ENCODE data around the gene SYNJ2. TPM values are rescaled to one million over a fixed set of nuclear protein-coding genes. Genes with fewer than 3 reads are reported as not detected.

Gene SYNJ2
- total RNA-seq, 1 donor from 2014 or later: 42.7 TPM

DNA sequence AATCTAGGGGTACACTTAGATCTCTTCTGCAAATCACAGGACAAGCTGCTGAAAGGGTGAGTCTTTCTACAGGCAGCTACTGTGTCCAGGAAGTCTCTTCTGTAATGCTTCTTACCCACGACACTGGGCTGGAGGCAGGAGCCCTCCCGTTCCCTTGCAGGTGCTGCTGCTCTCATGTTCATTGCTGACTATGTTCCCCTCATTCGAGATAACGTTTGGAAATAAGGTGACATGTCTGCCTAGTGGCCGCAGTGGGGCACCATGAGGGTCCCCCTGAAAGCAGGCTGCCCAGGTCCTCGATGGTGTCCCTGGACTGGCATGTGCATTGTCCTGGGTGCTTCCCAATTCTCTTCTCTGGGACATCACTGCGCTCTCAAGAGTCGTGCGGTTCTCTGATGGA is 74.7 kb downstream of the SYNJ2 start:
- H3K4me3 Mint-ChIP-seq: no peak overlapping the region
- peaks cover 7% of the 10 kb centered on the region for H3K4me1 Mint-ChIP-seq
- H3K27me3 Mint-ChIP-seq (ENCODE audit: low read depth): no peaks in the 10 kb centered on the region
- no peak for DNase-seq (ENCODE audit: low spot score in 2 of 2, unreplicated experiment in 2 of 2)
- no peak overlapping the region for H3K27ac Mint-ChIP-seq
- TF ChIP-seq, protein P1, sequence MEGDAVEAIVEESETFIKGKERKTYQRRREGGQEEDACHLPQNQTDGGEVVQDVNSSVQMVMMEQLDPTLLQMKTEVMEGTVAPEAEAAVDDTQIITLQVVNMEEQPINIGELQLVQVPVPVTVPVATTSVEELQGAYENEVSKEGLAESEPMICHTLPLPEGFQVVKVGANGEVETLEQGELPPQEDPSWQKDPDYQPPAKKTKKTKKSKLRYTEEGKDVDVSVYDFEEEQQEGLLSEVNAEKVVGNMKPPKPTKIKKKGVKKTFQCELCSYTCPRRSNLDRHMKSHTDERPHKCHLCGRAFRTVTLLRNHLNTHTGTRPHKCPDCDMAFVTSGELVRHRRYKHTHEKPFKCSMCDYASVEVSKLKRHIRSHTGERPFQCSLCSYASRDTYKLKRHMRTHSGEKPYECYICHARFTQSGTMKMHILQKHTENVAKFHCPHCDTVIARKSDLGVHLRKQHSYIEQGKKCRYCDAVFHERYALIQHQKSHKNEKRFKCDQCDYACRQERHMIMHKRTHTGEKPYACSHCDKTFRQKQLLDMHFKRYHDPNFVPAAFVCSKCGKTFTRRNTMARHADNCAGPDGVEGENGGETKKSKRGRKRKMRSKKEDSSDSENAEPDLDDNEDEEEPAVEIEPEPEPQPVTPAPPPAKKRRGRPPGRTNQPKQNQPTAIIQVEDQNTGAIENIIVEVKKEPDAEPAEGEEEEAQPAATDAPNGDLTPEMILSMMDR (IDR thresholded peaks at IDR 0.05; ENCODE audit: unreplicated experiment): no peak
- H3K9me3 Mint-ChIP-seq: no peaks in the 10 kb centered on the region
- H3K36me3 Mint-ChIP-seq: peaks cover 11% of the 10 kb centered on the region

DNA sequence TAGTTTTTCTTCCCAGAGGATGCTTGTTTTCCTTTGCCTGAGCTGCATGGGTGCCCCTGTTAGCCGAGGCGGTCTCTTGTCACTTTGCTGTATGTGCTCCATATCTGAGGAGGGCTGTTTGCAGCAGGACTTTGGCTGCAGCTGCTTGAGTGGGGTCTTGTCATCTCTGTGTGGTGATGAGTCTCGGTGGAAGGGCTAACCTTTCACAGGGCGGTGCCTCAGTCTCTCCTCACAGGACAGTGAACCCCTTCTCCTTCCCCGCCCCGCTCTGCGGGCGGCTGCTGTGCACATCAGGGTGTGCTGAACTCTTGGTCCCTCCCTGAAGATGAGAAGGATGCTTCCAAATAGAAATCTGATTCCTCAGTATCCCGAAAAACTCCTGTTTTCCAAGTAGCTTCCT is 75.1 kb downstream of the SYNJ2 start:
- Mint-ChIP-seq H3K27me3 (ENCODE audit: low read depth) (no peaks in the 10 kb centered on the region), H3K4me3 (no peak overlapping the region), H3K4me1 (peaks cover 7% of the 10 kb centered on the region), H3K36me3 (peaks cover 12% of the 10 kb centered on the region), H3K27ac (no peak overlapping the region), H3K9me3 (no peaks in the 10 kb centered on the region)
- DNase-seq (ENCODE audit: low spot score in 2 of 2, unreplicated experiment in 2 of 2): no peak
- TF ChIP-seq, protein P1 (IDR thresholded peaks at IDR 0.05; ENCODE audit: unreplicated experiment): no peak

DNA sequence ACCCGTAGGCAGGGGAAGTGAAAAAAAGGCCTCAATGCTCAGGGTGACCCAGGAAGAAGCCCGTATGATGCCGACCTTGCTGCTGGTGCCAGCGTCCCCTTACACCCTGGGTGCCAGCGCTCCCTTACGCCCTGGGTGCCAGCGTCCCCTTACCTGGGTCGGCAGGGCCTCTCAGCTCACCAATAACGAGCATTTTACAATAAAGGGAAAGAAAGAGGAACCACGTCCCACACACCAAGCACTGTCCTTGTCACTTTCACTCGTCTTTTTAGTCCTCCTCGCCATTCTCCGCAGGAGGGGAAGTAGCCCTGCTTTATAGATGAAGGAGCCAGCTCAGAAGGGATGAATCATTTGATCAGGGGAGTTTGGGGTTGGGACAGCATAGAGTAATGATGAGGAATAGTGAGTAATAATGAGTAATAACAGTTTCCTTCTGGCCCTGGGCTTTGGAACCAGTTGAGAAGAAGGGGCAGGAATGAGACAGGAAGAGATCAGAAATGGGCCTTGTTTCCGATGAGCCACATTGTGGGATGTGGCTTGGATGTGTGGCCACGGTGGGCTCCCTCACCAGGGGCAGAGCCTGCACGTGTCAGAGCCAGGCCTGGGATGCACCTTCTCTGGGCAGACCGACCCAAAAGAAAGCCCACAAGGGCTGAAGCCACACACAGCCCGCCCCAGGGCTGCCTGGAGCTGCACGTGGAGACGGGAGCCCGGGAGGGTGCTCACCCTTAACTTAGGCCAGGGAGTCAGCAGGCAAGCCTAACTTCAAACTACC is 75.7 kb downstream of the SYNJ2 start:
- H3K27ac Mint-ChIP-seq: no peak overlapping the region
- TF ChIP-seq, protein P1 (IDR thresholded peaks at IDR 0.05; ENCODE audit: unreplicated experiment): no peak
- H3K36me3 Mint-ChIP-seq: peaks cover 16% of the 10 kb centered on the region
- H3K9me3 Mint-ChIP-seq: no peaks in the 10 kb centered on the region
- H3K4me3 Mint-ChIP-seq: no peak overlapping the region
- H3K27me3 Mint-ChIP-seq (ENCODE audit: low read depth): no peaks in the 10 kb centered on the region
- peaks cover 7% of the 10 kb centered on the region for H3K4me1 Mint-ChIP-seq
- no peak for DNase-seq (ENCODE audit: low spot score in 2 of 2, unreplicated experiment in 2 of 2)

DNA sequence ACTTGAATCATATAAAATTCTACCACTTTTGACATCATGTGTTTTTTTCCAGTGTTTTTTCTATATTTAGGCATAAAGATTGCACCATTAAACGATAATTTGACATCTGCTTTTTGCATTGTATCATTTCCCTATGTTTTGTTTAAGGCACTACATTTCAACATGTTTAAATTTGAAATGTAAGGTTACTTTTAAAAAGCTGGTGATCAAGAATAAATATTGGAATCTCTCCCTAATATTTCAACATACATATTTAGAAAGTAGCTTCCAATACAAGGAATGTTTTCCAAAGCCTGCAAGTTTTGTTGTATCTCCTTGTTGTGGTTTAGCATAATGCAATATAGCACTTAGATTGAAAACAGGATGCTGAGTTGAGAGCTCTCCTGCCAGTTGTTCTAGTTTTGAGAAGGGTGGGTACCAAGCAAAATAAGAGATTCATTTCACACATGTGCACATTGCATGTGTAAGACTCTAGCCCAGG is 76.5 kb downstream of the SYNJ2 start:
- Mint-ChIP-seq H3K27me3 (ENCODE audit: low read depth) (no peaks in the 10 kb centered on the region), H3K9me3 (no peaks in the 10 kb centered on the region), H3K4me3 (no peak overlapping the region), H3K36me3 (peaks cover 23% of the 10 kb centered on the region), H3K4me1 (peaks cover 7% of the 10 kb centered on the region), H3K27ac (peak overlapping the region; percentile 30)
- no peak for DNase-seq (ENCODE audit: low spot score in 2 of 2, unreplicated experiment in 2 of 2)
- TF ChIP-seq, protein P1 (IDR thresholded peaks at IDR 0.05; ENCODE audit: unreplicated experiment): no peak

DNA sequence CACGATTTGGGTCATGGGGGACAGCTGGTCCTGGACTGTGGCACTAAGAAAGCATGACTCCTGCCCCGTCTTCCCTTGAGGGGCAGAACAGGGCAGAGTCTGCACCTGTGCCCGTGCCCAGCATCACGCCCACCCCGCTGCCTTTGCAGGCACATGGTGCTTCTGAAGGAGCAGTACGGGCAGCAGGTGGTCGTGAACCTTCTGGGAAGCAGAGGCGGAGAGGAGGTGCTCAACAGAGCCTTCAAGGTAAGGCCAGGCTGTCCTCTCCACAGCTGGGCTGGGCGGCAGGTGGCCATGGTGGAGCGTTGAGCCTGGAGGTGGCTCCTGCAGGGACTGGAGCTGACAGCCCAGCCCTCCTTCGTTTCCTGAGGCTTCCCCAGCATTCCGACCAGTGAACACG is 77.4 kb downstream of the SYNJ2 start:
- DNase-seq (ENCODE audit: low spot score in 2 of 2, unreplicated experiment in 2 of 2): no peak
- Mint-ChIP-seq H3K4me3 (no peak overlapping the region), H3K36me3 (peaks cover 23% of the 10 kb centered on the region), H3K4me1 (peaks cover 7% of the 10 kb centered on the region), H3K27me3 (ENCODE audit: low read depth) (no peaks in the 10 kb centered on the region), H3K9me3 (no peaks in the 10 kb centered on the region), H3K27ac (no peak overlapping the region)
- TF ChIP-seq, protein P1 (IDR thresholded peaks at IDR 0.05; ENCODE audit: unreplicated experiment): no peak

Data from mesothelial cell of epicardium (in vitro differentiated cells).